Smooth muscle cell (in vitro differentiated cells): ENCODE data around the gene LSAMP. TPM values are rescaled to one million over a fixed set of nuclear protein-coding genes. Genes with fewer than 3 reads are reported as not detected.

ENCODE experiments used
- DNase-seq: peaks from one replicate; lab custom pipeline; 2025; ENCODE audit not compliant: unreplicated experiment; lab: John Stamatoyannopoulos, UW
- H2AFZ ChIP-seq: fragments of 200-600 bp; sonication (generic); 2 replicates; pipeline ENCODE4 v1.6.0; 2016; ENCODE audit warnings: antibody characterized with exemption, low read depth, mild to moderate bottlenecking
- H3F3A ChIP-seq: fragments of 200-600 bp; sonication (generic); 2 replicates; pipeline ENCODE4 v1.6.0; 2017; ENCODE audit warnings: antibody characterized with exemption, low read depth
- H3K27ac ChIP-seq: fragments of 200-600 bp; sonication (generic); 2 replicates; pipeline ENCODE4 v1.5.1; 2016; ENCODE audit warnings: low read depth, mild to moderate bottlenecking
- H3K27me3 ChIP-seq: fragments of 200-600 bp; sonication (generic); 2 replicates; pipeline ENCODE4 v1.6.1; 2016; ENCODE audit warnings: low read depth, mild to moderate bottlenecking
- H3K36me3 ChIP-seq: fragments of 200-600 bp; sonication (generic); 2 replicates; pipeline ENCODE4 v1.5.1; 2016; ENCODE audit warnings: low read depth
- H3K4me1 ChIP-seq: fragments of 200-600 bp; sonication (generic); 2 replicates; pipeline ENCODE4 v1.5.1; 2016; ENCODE audit warnings: low read depth
- H3K4me2 ChIP-seq: fragments of 200-600 bp; sonication (generic); 2 replicates; pipeline ENCODE4 v1.6.0; 2016; ENCODE audit warnings: mild to moderate bottlenecking
- H3K4me3 ChIP-seq: fragments of 200-600 bp; sonication (generic); 2 replicates; pipeline ENCODE4 v1.5.1; 2016; ENCODE audit warnings: mild to moderate bottlenecking
- H3K79me2 ChIP-seq: fragments of 200-600 bp; sonication (generic); 2 replicates; pipeline ENCODE4 v1.6.0; 2016; ENCODE audit warnings: low read depth, mild to moderate bottlenecking
- H3K9ac ChIP-seq: fragments of 200-600 bp; sonication (generic); 2 replicates; pipeline ENCODE4 v1.6.0; 2016; ENCODE audit warnings: low read depth
- H3K9me3 ChIP-seq: fragments of 200-600 bp; sonication (generic); replicated peaks from 2 replicates; pipeline ENCODE4 v1.5.1; 2016; ENCODE audit warnings: low read depth
- H4K20me1 ChIP-seq: fragments of 200-600 bp; sonication (generic); 2 replicates; pipeline ENCODE4 v1.6.0; 2016; ENCODE audit warnings: low read depth
- CTCF ChIP-seq: fragments of 200-600 bp; sonication (generic); IDR thresholded peaks from 2 replicates; pipeline ENCODE4 v1.5.1; 2017; ENCODE audit warnings: borderline replicate concordance, mild to moderate bottlenecking, antibody characterized with exemption; ENCODE audit not compliant: insufficient read depth, poor library complexity, severe bottlenecking
- WGBS: methylation state at CpG from one replicate; pipeline ENCODE4 v1.1.7; 2016; ENCODE audit warnings: low lambda C conversion rate; 5-methylcytosine and 5-hydroxymethylcytosine counted together
- polyA plus RNA-seq: library from polyadenylated mRNA; unstranded; fragments of >200 nt; fragmentation: Nextera tagmentation; extraction: Ambion mirVana; gene quantifications from 2 replicates; pipeline ENCODE4 v1.2.1, GENCODE V29; 2016
- total RNA-seq: library from RNA; depleted of rRNA; stranded (reverse); fragments of >200 nt; gene quantifications from 2 replicates; pipeline ENCODE4 v1.2.3, GENCODE V29; 2014

The LSAMP gene
- total and polyA plus RNA-seq, 2 experiments from 2014 or later: 11.2 to 13.6 TPM

- DNase-seq: no peak
- TF ChIP-seq CTCF: no peak
- H3K36me3 ChIP-seq: no peaks in the 10 kb centered on the region
- no peak overlapping the region for H3K4me2 ChIP-seq
- H3K9me3 ChIP-seq: no peaks in the 10 kb centered on the region
- no peaks in the 10 kb centered on the region for H4K20me1 ChIP-seq
- H3K27ac ChIP-seq: no peak overlapping the region
- H3K4me3 ChIP-seq: no peak overlapping the region
- peaks cover 11% of the 10 kb centered on the region for H3K4me1 ChIP-seq
- H3F3A ChIP-seq: no peaks in the 10 kb centered on the region
- peak overlapping the region; percentile 35 for H2AFZ ChIP-seq
- H3K27me3 ChIP-seq: no peaks in the 10 kb centered on the region
- H3K79me2 ChIP-seq: no peaks in the 10 kb centered on the region
- H3K9ac ChIP-seq: no peak overlapping the region
These were observed 31.4 kb upstream of the LSAMP start for GRCh38 chr3:116476691-116477090.

- no peak overlapping the region for H2AFZ ChIP-seq
- H3K4me2 ChIP-seq: peak overlapping the region; percentile 14
- no peaks in the 10 kb centered on the region for H3K9me3 ChIP-seq
- H3K9ac ChIP-seq: no peak overlapping the region
- H3K27ac ChIP-seq: no peak overlapping the region
- no peaks in the 10 kb centered on the region for H3K27me3 ChIP-seq
- no peak overlapping the region for H3K4me3 ChIP-seq
- H3K36me3 ChIP-seq: no peaks in the 10 kb centered on the region
- no peaks in the 10 kb centered on the region for H3F3A ChIP-seq
- DNase-seq: no peak
- peaks cover 11% of the 10 kb centered on the region for H3K4me1 ChIP-seq
- no peaks in the 10 kb centered on the region for H4K20me1 ChIP-seq
- TF ChIP-seq CTCF: no peak
- H3K79me2 ChIP-seq: no peaks in the 10 kb centered on the region
These were observed 29.5 kb upstream of the LSAMP start for GRCh38 chr3:116474801-116475200.

DNA sequence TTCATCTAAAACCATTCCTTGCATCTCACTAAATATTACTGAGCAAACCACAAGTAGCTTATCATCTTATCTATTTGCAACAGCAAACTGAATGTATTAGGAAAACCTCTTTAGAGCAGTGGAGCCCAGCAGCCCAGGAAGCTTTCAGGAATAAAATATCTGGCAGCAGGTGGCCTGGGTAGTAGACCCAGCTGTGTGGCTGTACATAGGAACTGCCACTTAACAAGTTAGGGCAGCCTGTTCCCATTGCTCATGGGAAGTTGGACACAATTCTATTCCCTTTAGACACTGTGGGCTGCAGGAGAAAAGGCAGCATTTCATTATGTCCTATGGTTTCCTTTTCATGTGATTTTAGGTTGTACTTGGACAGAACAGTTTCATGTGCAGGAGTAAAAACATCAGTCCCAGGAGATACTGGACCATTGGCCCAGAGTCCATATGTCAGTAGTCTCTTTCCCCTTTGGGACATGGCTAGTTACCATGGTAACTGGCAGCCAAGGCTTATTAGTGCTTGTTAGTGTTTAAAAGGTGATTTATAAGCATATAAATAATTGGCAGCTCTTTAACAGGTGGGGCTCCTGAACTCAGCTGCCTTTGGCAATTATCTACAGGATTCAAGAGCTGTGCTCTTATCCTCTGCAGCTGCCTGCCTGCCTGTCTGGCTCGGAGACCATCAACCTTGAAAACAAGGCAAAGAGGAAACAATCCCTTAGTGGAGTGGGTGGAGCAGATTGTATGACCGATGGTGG lies 28.9 kb upstream of the LSAMP start:
- no peaks in the 10 kb centered on the region for H3K79me2 ChIP-seq
- H3K4me3 ChIP-seq: no peak overlapping the region
- no peak for TF ChIP-seq CTCF
- H3K4me1 ChIP-seq: peaks cover 11% of the 10 kb centered on the region
- H2AFZ ChIP-seq: no peak overlapping the region
- H3K36me3 ChIP-seq: no peaks in the 10 kb centered on the region
- no peak for DNase-seq
- no peaks in the 10 kb centered on the region for H3K9me3 ChIP-seq
- no peak overlapping the region for H3K27ac ChIP-seq
- H3K27me3 ChIP-seq: no peaks in the 10 kb centered on the region
- H3K4me2 ChIP-seq: peak overlapping the region; percentile 36
- H4K20me1 ChIP-seq: no peaks in the 10 kb centered on the region
- H3F3A ChIP-seq: no peaks in the 10 kb centered on the region
- H3K9ac ChIP-seq: no peak overlapping the region
- 55% methylated on average over 2 of the region's 2 CpGs for WGBS

DNA sequence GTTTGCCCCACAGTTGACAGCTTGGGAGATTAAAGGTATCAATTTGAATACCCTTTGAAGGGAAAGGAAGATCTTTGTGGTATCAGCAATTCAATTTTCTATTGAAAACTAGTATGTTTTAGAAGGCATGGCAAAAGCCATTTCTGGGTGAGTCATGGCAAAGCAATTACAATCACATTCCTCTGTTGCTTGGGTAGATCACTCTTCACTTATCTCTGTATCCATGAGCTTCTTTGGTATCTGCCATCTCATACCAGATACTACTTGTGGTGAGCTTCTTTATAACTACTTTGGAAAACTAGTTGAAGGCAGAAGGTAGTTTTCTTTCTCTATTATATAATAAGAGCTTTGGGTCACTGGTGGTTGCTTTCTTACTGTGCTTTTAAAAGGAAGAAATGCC lies 28.3 kb upstream of the LSAMP start:
- H3K4me2 ChIP-seq: peak overlapping the region; percentile 36
- peaks cover 11% of the 10 kb centered on the region for H3K4me1 ChIP-seq
- H3F3A ChIP-seq: no peaks in the 10 kb centered on the region
- no peaks in the 10 kb centered on the region for H3K79me2 ChIP-seq
- TF ChIP-seq CTCF: no peak
- no peak overlapping the region for H3K27ac ChIP-seq
- no peak overlapping the region for H2AFZ ChIP-seq
- no peak overlapping the region for H3K4me3 ChIP-seq
- H4K20me1 ChIP-seq: no peaks in the 10 kb centered on the region
- no peaks in the 10 kb centered on the region for H3K9me3 ChIP-seq
- no peak for DNase-seq
- H3K27me3 ChIP-seq: no peaks in the 10 kb centered on the region
- no peaks in the 10 kb centered on the region for H3K36me3 ChIP-seq
- H3K9ac ChIP-seq: no peak overlapping the region
